HEK293 (cell line): ENCODE measurements around the gene PKN3.
A peak's percentile ranks its signal among the peaks of the same experiment; 100 is the strongest.

Experiments
- BCL11A ChIP-seq: fragments of 450-650 bp; formaldehyde crosslinking; IDR thresholded peaks from 2 replicates; pipeline ENCODE4 v1.5.1; 2016; ENCODE audit warnings: low read depth, missing biosample characterization, missing genetic modification characterization
- EGR2 ChIP-seq: fragments of 450-650 bp; formaldehyde crosslinking; IDR thresholded peaks from 2 replicates; pipeline ENCODE4 v1.5.1; 2016; ENCODE audit warnings: low read depth, missing biosample characterization, missing genetic modification characterization
- GLI2 ChIP-seq: fragments of 450-650 bp; formaldehyde crosslinking; IDR thresholded peaks from 2 replicates; pipeline ENCODE4; 2017; ENCODE audit warnings: missing biosample characterization, missing genetic modification characterization, low read depth, borderline replicate concordance
- KLF8 ChIP-seq: fragments of 450-650 bp; formaldehyde crosslinking; IDR thresholded peaks from 2 replicates; pipeline ENCODE4 v1.5.1; 2016; ENCODE audit warnings: missing biosample characterization, missing genetic modification characterization
- OVOL3 ChIP-seq: fragments of 450-650 bp; formaldehyde crosslinking; IDR thresholded peaks from 2 replicates; pipeline ENCODE4 v1.5.1; 2016; ENCODE audit warnings: missing biosample characterization, missing genetic modification characterization
- PRDM6 ChIP-seq: fragments of 450-650 bp; formaldehyde crosslinking; IDR thresholded peaks from 2 replicates; pipeline ENCODE4 v1.5.1; 2017; ENCODE audit warnings: missing biosample characterization, missing genetic modification characterization
- SCRT1 ChIP-seq: fragments of 450-650 bp; formaldehyde crosslinking; IDR thresholded peaks from 2 replicates; pipeline ENCODE4 v1.5.1; 2016; ENCODE audit warnings: missing biosample characterization, missing genetic modification characterization, borderline replicate concordance
- TSHZ1 ChIP-seq: fragments of 450-650 bp; formaldehyde crosslinking; IDR thresholded peaks from 2 replicates; pipeline ENCODE4 v1.5.1; 2016; ENCODE audit warnings: missing biosample characterization, missing genetic modification characterization, borderline replicate concordance
- WT1 ChIP-seq: fragments of 450-650 bp; formaldehyde crosslinking; IDR thresholded peaks from 2 replicates; pipeline ENCODE4 v1.5.1; 2016; ENCODE audit warnings: missing biosample characterization, missing genetic modification characterization
- ZBTB8A ChIP-seq: fragments of 450-650 bp; formaldehyde crosslinking; IDR thresholded peaks from 2 replicates; pipeline ENCODE4 v1.5.1; 2016; ENCODE audit warnings: missing biosample characterization, missing genetic modification characterization
- ZNF112 ChIP-seq: fragments of 450-650 bp; formaldehyde crosslinking; IDR thresholded peaks from 2 replicates; pipeline ENCODE4 v1.5.0; 2017; ENCODE audit warnings: missing biosample characterization, missing genetic modification characterization
- ZNF133 ChIP-seq: fragments of 450-650 bp; formaldehyde crosslinking; IDR thresholded peaks from 2 replicates; pipeline ENCODE4 v1.5.1; 2016; ENCODE audit warnings: missing biosample characterization, missing genetic modification characterization
- ZNF148 ChIP-seq: fragments of 450-650 bp; formaldehyde crosslinking; IDR thresholded peaks from 2 replicates; pipeline ENCODE4 v1.5.0; 2017; ENCODE audit warnings: missing biosample characterization, missing genetic modification characterization, borderline replicate concordance
- ZNF2 ChIP-seq: fragments of 450-650 bp; formaldehyde crosslinking; IDR thresholded peaks from 2 replicates; pipeline ENCODE4 v1.5.1; 2016; ENCODE audit warnings: missing biosample characterization, missing genetic modification characterization
- ZNF211 ChIP-seq: fragments of 450-650 bp; formaldehyde crosslinking; IDR thresholded peaks from 2 replicates; pipeline ENCODE4 v1.5.1; 2016; ENCODE audit warnings: low read depth, missing biosample characterization, missing genetic modification characterization
- ZNF248 ChIP-seq: fragments of 450-650 bp; formaldehyde crosslinking; IDR thresholded peaks from 2 replicates; pipeline ENCODE4 v1.5.1; 2017; ENCODE audit warnings: missing biosample characterization, missing genetic modification characterization
- ZNF280C ChIP-seq: fragments of 450-650 bp; formaldehyde crosslinking; IDR thresholded peaks from 2 replicates; pipeline ENCODE4 v1.5.1; 2016; ENCODE audit warnings: missing biosample characterization, missing genetic modification characterization
- ZNF302 ChIP-seq: fragments of 450-650 bp; formaldehyde crosslinking; IDR thresholded peaks from 2 replicates; pipeline ENCODE4 v1.5.1; 2016; ENCODE audit warnings: missing biosample characterization, missing genetic modification characterization, low read depth
- ZNF354C ChIP-seq: fragments of 450-650 bp; formaldehyde crosslinking; IDR thresholded peaks from 2 replicates; pipeline ENCODE4 v1.5.1; 2016; ENCODE audit warnings: missing biosample characterization, missing genetic modification characterization, low read depth, borderline replicate concordance
- ZNF398 ChIP-seq: fragments of 450-650 bp; formaldehyde crosslinking; IDR thresholded peaks from 2 replicates; pipeline ENCODE4 v1.5.1; 2017; ENCODE audit warnings: missing biosample characterization, missing genetic modification characterization
- ZNF433 ChIP-seq: fragments of 450-650 bp; formaldehyde crosslinking; IDR thresholded peaks from 2 replicates; pipeline ENCODE4 v1.5.1; 2016; ENCODE audit warnings: missing biosample characterization, missing genetic modification characterization, low read depth
- ZNF514 ChIP-seq: fragments of 450-650 bp; formaldehyde crosslinking; IDR thresholded peaks from 2 replicates; pipeline ENCODE4 v1.5.1; 2016; ENCODE audit warnings: missing biosample characterization, missing genetic modification characterization
- ZNF530 ChIP-seq: fragments of 450-650 bp; formaldehyde crosslinking; IDR thresholded peaks from 2 replicates; pipeline ENCODE4 v1.5.1; 2016; ENCODE audit warnings: low read depth, missing biosample characterization, missing genetic modification characterization
- ZNF571 ChIP-seq: fragments of 450-650 bp; formaldehyde crosslinking; IDR thresholded peaks from 2 replicates; pipeline ENCODE4 v1.5.0; 2017; ENCODE audit warnings: missing biosample characterization, missing genetic modification characterization
- ZNF596 ChIP-seq: fragments of 450-650 bp; IDR thresholded peaks from 2 replicates; pipeline ENCODE4 v1.5.0; 2018; ENCODE audit warnings: missing biosample characterization, mild to moderate bottlenecking, missing genetic modification characterization, moderate library complexity
- ZNF623 ChIP-seq: fragments of 450-650 bp; formaldehyde crosslinking; IDR thresholded peaks from 2 replicates; pipeline ENCODE4 v1.5.1; 2016; ENCODE audit warnings: missing biosample characterization, missing genetic modification characterization
- ZNF707 ChIP-seq: fragments of 450-650 bp; formaldehyde crosslinking; IDR thresholded peaks from 2 replicates; pipeline ENCODE4 v1.5.1; 2016; ENCODE audit warnings: missing biosample characterization, missing genetic modification characterization
- ZNF777 ChIP-seq: fragments of 450-650 bp; formaldehyde crosslinking; IDR thresholded peaks from 2 replicates; pipeline ENCODE4 v1.5.1; 2017; ENCODE audit warnings: missing biosample characterization, missing genetic modification characterization, borderline replicate concordance
- ZNF830 ChIP-seq: fragments of 450-650 bp; IDR thresholded peaks from 2 replicates; pipeline ENCODE4 v1.5.0; 2018; ENCODE audit warnings: missing biosample characterization, missing genetic modification characterization, low read depth, mild to moderate bottlenecking, moderate library complexity
- ZNF837 ChIP-seq: fragments of 450-650 bp; formaldehyde crosslinking; IDR thresholded peaks from 2 replicates; pipeline ENCODE4 v1.5.1; 2016; ENCODE audit warnings: missing biosample characterization, missing genetic modification characterization

The PKN3 gene

GRCh38 chr9:128702445-128702948, at the start of gene PKN3 (continued):
- TF ChIP-seq ZNF280C (tag by site-specific recombination) (no peak), SCRT1 (tag by site-specific recombination) (no peak), ZNF433 (tag by site-specific recombination) (no peak), ZNF571 (tag by site-specific recombination) (no peak), ZBTB8A (tag by site-specific recombination) (peak; percentile 98), ZNF530 (tag by site-specific recombination) (no peak), OVOL3 (tag by site-specific recombination) (no peak), ZNF596 (tag by site-specific recombination) (0 out of 2 replicates have a peak, but pooled peaks have one; percentile 31), ZNF211 (tag by site-specific recombination) (no peak), WT1 (tag by site-specific recombination) (no peak), ZNF112 (tag by site-specific recombination) (no peak), ZNF777 (tag by site-specific recombination) (no peak), PRDM6 (no peak), TSHZ1 (no peak), ZNF398 (tag by site-specific recombination) (no peak), ZNF830 (tag by site-specific recombination) (no peak), EGR2 (tag by site-specific recombination) (no peak), ZNF133 (no peak), ZNF354C (no peak), ZNF248 (no peak), ZNF707 (tag by site-specific recombination) (no peak), GLI2 (no peak), BCL11A (tag by site-specific recombination) (peak; percentile 60; the same call in 1 of the 2 replicates), ZNF2 (tag by site-specific recombination) (no peak; the same call in 1 of the 2 replicates), ZNF302 (tag by site-specific recombination) (no peak), KLF8 (peak; percentile 82), ZNF514 (tag by site-specific recombination) (no peak), ZNF148 (tag by site-specific recombination) (no peak), ZNF837 (no peak), ZNF623 (tag by site-specific recombination) (no peak)
